Ramos (cell line): ENCODE results near the gene SLC13A2.
"Not testable (repeated sequence)": the region's sequence is repeated elsewhere in the genome, so short reads cannot be mapped to it uniquely, and the experiment has no call there.

Experiments used
- in situ Hi-C: fragments of 300-500 bp; cut with MboI; formaldehyde crosslinking; loops from one replicate; pipeline ENCODE4 v1.14.3; 2022; ENCODE audit warnings: low sequenced_read_pairs; ENCODE audit not compliant: unreplicated experiment

SLC13A2 gene

GRCh38 chr17:28508211-28508724 lies 34.8 kb downstream of the SLC13A2 start:
- in situ Hi-C loops = no loop called here

GRCh38 chr17:28509789-28510188 lies 36.3 kb downstream of the SLC13A2 start:
- in situ Hi-C loops = no loop called here

- in situ Hi-C loops = no loop called here
These were observed 38.5 kb downstream of the SLC13A2 start for GRCh38 chr17:28511858-28512461.

- in situ Hi-C loops = no loop called here
These were observed 40.0 kb downstream of the SLC13A2 start for GRCh38 chr17:28513476-28513875.

- in situ Hi-C loops = no loop called here
These were observed 41.1 kb downstream of the SLC13A2 start for GRCh38 chr17:28514561-28515002.

GRCh38 chr17:28515518-28515917 lies 42.1 kb downstream of the SLC13A2 start:
- in situ Hi-C loops = no loop called here

- in situ Hi-C loops = no loop called here
These were observed 44.7 kb downstream of the SLC13A2 start for GRCh38 chr17:28518132-28518531.

- in situ Hi-C loops = no loop called here
These were observed 45.1 kb downstream of the SLC13A2 start for GRCh38 chr17:28518578-28518977.

- in situ Hi-C loops = no loop called here
These were observed 45.8 kb downstream of the SLC13A2 start for GRCh38 chr17:28519236-28519635.

GRCh38 chr17:28520687-28521086 lies 47.2 kb downstream of the SLC13A2 start:
- in situ Hi-C loops = no loop called here

- in situ Hi-C loops = no loop called here
These were observed 48.1 kb downstream of the SLC13A2 start for GRCh38 chr17:28521311-28522085.

- in situ Hi-C loops = not testable (repeated sequence)
These were observed 48.8 kb downstream of the SLC13A2 start for GRCh38 chr17:28522281-28522680.

- in situ Hi-C loops = no loop called here
These were observed 49.7 kb downstream of the SLC13A2 start for GRCh38 chr17:28523186-28523585.

GRCh38 chr17:28523876-28524275 lies 50.4 kb downstream of the SLC13A2 start:
- in situ Hi-C loops = no loop called here

GRCh38 chr17:28524476-28525424 lies 51.3 kb downstream of the SLC13A2 start:
- in situ Hi-C loops = no loop called here

GRCh38 chr17:28526381-28526780 lies 52.9 kb downstream of the SLC13A2 start:
- in situ Hi-C loops = no loop called here

GRCh38 chr17:28527181-28527681 lies 53.8 kb downstream of the SLC13A2 start:
- in situ Hi-C loops = no loop called here

- in situ Hi-C loops = no loop called here
These were observed 54.4 kb downstream of the SLC13A2 start for GRCh38 chr17:28527859-28528258.

GRCh38 chr17:28528327-28529012 lies 55.0 kb downstream of the SLC13A2 start:
- in situ Hi-C loops = no loop called here

GRCh38 chr17:28529013-28529400 lies 55.6 kb downstream of the SLC13A2 start:
- in situ Hi-C loops = no loop called here
